Measurements from ENCODE around the gene FKBP15. TPM values are rescaled to one million over a fixed set of nuclear protein-coding genes. Genes with fewer than 3 reads are reported as not detected.

The FKBP15 gene
- total RNA-seq, 1 donor from 2014 or later = 27.6 TPM

- Mint-ChIP-seq H3K4me3 (ENCODE audit: unreplicated experiment) (no peak overlapping the region), H3K27ac (ENCODE audit: unreplicated experiment) (no peak overlapping the region), H3K4me1 (ENCODE audit: low read depth) (peaks cover 18% of the 10 kb centered on the region), H3K36me3 (ENCODE audit: low read depth) (peaks cover 46% of the 10 kb centered on the region), H3K27me3 (ENCODE audit: low read depth) (no peaks in the 10 kb centered on the region), H3K9me3 (ENCODE audit: low read depth) (no peaks in the 10 kb centered on the region)
- DNase-seq (ENCODE audit: low spot score) = no peak
- no peak for TF ChIP-seq CTCF (IDR thresholded peaks at IDR 0.05)
These were observed 58.1 kb downstream of the FKBP15 start for GRCh38 chr9:113163001-113163400.

GRCh38 chr9:113160571-113160970, 60.5 kb downstream of the FKBP15 start:
- Mint-ChIP-seq H3K4me3 (ENCODE audit: unreplicated experiment) (no peak overlapping the region), H3K36me3 (ENCODE audit: low read depth) (peaks cover 28% of the 10 kb centered on the region), H3K4me1 (ENCODE audit: low read depth) (peaks cover 18% of the 10 kb centered on the region), H3K9me3 (ENCODE audit: low read depth) (no peaks in the 10 kb centered on the region), H3K27ac (ENCODE audit: unreplicated experiment) (peak overlapping the region; percentile 51), H3K27me3 (ENCODE audit: low read depth) (no peaks in the 10 kb centered on the region)
- TF ChIP-seq CTCF (IDR thresholded peaks at IDR 0.05) = no peak
- DNase-seq (ENCODE audit: low spot score) = no peak

GRCh38 chr9:113158446-113158845, 62.6 kb downstream of the FKBP15 start:
- Mint-ChIP-seq H3K27me3 (ENCODE audit: low read depth) (no peaks in the 10 kb centered on the region), H3K36me3 (ENCODE audit: low read depth) (peaks cover 25% of the 10 kb centered on the region), H3K4me1 (ENCODE audit: low read depth) (peaks cover 9% of the 10 kb centered on the region), H3K4me3 (ENCODE audit: unreplicated experiment) (no peak overlapping the region), H3K9me3 (ENCODE audit: low read depth) (no peaks in the 10 kb centered on the region), H3K27ac (ENCODE audit: unreplicated experiment) (no peak overlapping the region)
- no peak for TF ChIP-seq CTCF (IDR thresholded peaks at IDR 0.05)
- DNase-seq (ENCODE audit: low spot score) = no peak

GRCh38 chr9:113156880-113157279, 64.2 kb downstream of the FKBP15 start:
- peaks cover 16% of the 10 kb centered on the region for H3K36me3 Mint-ChIP-seq (ENCODE audit: low read depth)
- H3K4me3 Mint-ChIP-seq (ENCODE audit: unreplicated experiment) = no peak overlapping the region
- no peak for DNase-seq (ENCODE audit: low spot score)
- no peaks in the 10 kb centered on the region for H3K9me3 Mint-ChIP-seq (ENCODE audit: low read depth)
- H3K27ac Mint-ChIP-seq (ENCODE audit: unreplicated experiment) = no peak overlapping the region
- no peaks in the 10 kb centered on the region for H3K27me3 Mint-ChIP-seq (ENCODE audit: low read depth)
- H3K4me1 Mint-ChIP-seq (ENCODE audit: low read depth) = peaks cover 20% of the 10 kb centered on the region
- TF ChIP-seq CTCF (IDR thresholded peaks at IDR 0.05) = no peak

GRCh38 chr9:113155911-113156588, 65.0 kb downstream of the FKBP15 start:
- H3K27ac Mint-ChIP-seq (ENCODE audit: unreplicated experiment) = no peak overlapping the region

More at GRCh38 chr9:113155911-113156588, 65.0 kb downstream of the FKBP15 start:
- Mint-ChIP-seq H3K4me1 (ENCODE audit: low read depth) (peaks cover 21% of the 10 kb centered on the region), H3K36me3 (ENCODE audit: low read depth) (peaks cover 12% of the 10 kb centered on the region), H3K27me3 (ENCODE audit: low read depth) (no peaks in the 10 kb centered on the region), H3K9me3 (ENCODE audit: low read depth) (no peaks in the 10 kb centered on the region), H3K4me3 (ENCODE audit: unreplicated experiment) (no peak overlapping the region)
- TF ChIP-seq CTCF (IDR thresholded peaks at IDR 0.05) = no peak
- DNase-seq (ENCODE audit: low spot score) = no peak
